GM06990 (cell line): ENCODE measurements around the gene VAV2.

Experiments
- DNase-seq: peaks from one replicate; pipeline ENCODE4 v3.0.0-alpha.2; 2011; ENCODE audit not compliant: insufficient read length; ENCODE audit errors: extremely low read depth
- H3K27me3 ChIP-seq: replicated peaks from 2 replicates; pipeline ENCODE4 v1.6.0; 2011; ENCODE audit warnings: low read length; ENCODE audit not compliant: control insufficient read depth, insufficient read depth
- H3K36me3 ChIP-seq: 2 replicates; pipeline ENCODE4 v1.5.1; 2011; ENCODE audit warnings: low read length; ENCODE audit not compliant: control insufficient read depth, insufficient read depth
- H3K4me3 ChIP-seq: replicated peaks from 2 replicates; pipeline ENCODE4 v1.5.1; 2011; ENCODE audit warnings: low read depth, mild to moderate bottlenecking, control low read depth, low read length
- TF ChIP-seq, protein P1 (sequence below): IDR thresholded peaks from 2 replicates; pipeline ENCODE4 v1.5.1; 2011; ENCODE audit warnings: low read length, control low read depth, mild to moderate bottlenecking, inconsistent platforms; ENCODE audit not compliant: insufficient read depth, poor library complexity, severe bottlenecking

VAV2 gene

GRCh38 chr9:133917375-133917774 is 74.7 kb downstream of the VAV2 start:
- TF ChIP-seq, protein P1, sequence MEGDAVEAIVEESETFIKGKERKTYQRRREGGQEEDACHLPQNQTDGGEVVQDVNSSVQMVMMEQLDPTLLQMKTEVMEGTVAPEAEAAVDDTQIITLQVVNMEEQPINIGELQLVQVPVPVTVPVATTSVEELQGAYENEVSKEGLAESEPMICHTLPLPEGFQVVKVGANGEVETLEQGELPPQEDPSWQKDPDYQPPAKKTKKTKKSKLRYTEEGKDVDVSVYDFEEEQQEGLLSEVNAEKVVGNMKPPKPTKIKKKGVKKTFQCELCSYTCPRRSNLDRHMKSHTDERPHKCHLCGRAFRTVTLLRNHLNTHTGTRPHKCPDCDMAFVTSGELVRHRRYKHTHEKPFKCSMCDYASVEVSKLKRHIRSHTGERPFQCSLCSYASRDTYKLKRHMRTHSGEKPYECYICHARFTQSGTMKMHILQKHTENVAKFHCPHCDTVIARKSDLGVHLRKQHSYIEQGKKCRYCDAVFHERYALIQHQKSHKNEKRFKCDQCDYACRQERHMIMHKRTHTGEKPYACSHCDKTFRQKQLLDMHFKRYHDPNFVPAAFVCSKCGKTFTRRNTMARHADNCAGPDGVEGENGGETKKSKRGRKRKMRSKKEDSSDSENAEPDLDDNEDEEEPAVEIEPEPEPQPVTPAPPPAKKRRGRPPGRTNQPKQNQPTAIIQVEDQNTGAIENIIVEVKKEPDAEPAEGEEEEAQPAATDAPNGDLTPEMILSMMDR, result no peak

DNA sequence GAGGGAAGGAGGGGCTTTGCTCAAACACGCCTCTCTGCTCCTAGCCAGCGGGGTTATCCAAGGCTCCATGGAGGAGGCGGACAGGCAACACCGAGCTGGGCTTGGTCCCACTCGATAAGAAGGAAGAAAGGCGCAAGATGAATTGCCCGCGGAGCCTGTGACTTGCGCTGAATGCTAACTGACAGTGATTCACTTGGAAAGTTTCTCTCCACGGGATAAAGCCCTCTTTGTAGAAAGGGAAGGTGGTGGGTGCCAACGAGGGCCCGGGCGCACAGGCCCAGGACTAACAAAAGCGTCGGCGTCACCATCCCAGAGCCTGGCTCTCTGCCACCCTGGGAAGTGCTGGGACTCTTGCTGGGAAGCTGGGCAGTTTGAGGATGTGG is 76.0 kb downstream of the VAV2 start:
- TF ChIP-seq, protein P1, result no peak

More at GRCh38 chr9:133917375-133917774, 74.7 kb downstream of the VAV2 start:
- DNase-seq, result no peak
- Histone ChIP-seq H3K4me3 (no peak overlapping the region), H3K27me3 (no peaks in the 10 kb centered on the region), H3K36me3 (peaks cover 6% of the 10 kb centered on the region)

GRCh38 chr9:133915534-133916158 is 76.5 kb downstream of the VAV2 start:
- no peaks in the 10 kb centered on the region for H3K27me3 ChIP-seq
- H3K36me3 ChIP-seq, result peaks cover 4% of the 10 kb centered on the region; the same call in 1 of the 2 replicates
- TF ChIP-seq, protein P1, result no peak
- H3K4me3 ChIP-seq, result no peak overlapping the region
- no peak for DNase-seq

More for the DNA sequence above, 76.0 kb downstream of the VAV2 start:
- Histone ChIP-seq H3K36me3 (peaks cover 4% of the 10 kb centered on the region; the same call in 1 of the 2 replicates), H3K27me3 (no peaks in the 10 kb centered on the region), H3K4me3 (no peak overlapping the region)
- DNase-seq, result no peak

GRCh38 chr9:133914442-133915342 is 77.4 kb downstream of the VAV2 start:
- Histone ChIP-seq H3K27me3 (no peaks in the 10 kb centered on the region), H3K4me3 (no peak overlapping the region), H3K36me3 (peaks cover 4% of the 10 kb centered on the region; the same call in 1 of the 2 replicates)
- TF ChIP-seq, protein P1, result no peak
- no peak for DNase-seq

- H3K4me3 ChIP-seq, result no peak overlapping the region
These were observed 78.4 kb downstream of the VAV2 start for GRCh38 chr9:133913571-133914369.

More at GRCh38 chr9:133913571-133914369, 78.4 kb downstream of the VAV2 start:
- Histone ChIP-seq H3K36me3 (peaks cover 4% of the 10 kb centered on the region; the same call in 1 of the 2 replicates), H3K27me3 (no peaks in the 10 kb centered on the region)
- TF ChIP-seq, protein P1, result no peak
- no peak for DNase-seq
